GM18502 (cell line): ENCODE measurements around the gene RTP3.

Experiments
- ATAC-seq: cut with Tn5 transposase; IDR thresholded peaks from one replicate; pipeline ENCODE4 v1.9.1; 2021; ENCODE audit warnings: mild to moderate bottlenecking; ENCODE audit not compliant: unreplicated experiment, poor library complexity

RTP3 gene

DNA sequence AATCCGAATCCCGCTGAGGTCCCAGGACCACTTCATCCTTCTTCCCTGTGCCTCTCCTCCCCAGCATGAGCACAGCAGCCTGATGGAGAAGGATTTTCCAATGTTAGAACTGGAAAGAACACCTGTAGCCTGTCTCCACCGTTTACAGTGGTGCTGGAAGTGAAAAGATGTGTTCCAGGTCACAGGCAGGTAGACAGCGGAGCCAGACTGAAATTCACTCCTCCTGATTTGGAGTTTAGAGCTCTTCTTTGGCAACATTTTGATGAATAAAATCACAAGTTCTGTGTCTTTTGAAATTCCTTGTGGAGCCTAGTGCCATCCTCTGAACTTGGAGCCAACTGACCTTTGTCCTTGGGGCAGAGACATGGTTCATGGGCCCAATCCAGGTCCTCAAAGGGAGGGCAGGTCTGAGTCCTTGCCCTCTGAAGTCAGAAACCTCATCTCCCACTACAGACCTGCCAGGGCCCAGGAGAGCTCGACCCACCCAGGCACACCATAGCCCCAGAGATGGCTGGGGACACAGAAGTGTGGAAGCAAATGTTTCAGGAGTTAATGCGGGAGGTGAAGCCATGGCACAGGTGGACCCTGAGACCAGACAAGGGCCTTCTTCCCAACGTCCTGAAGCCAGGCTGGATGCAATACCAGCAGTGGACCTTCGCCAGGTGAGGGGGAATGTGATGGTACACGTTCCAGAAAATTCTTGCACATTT is at the start of gene RTP3:
RTP3 (plus strand) TSS at position 421 of the 710 bp plus-strand sequence; CDS start at position 508, 87 bp downstream.
- no peak for ATAC-seq

DNA sequence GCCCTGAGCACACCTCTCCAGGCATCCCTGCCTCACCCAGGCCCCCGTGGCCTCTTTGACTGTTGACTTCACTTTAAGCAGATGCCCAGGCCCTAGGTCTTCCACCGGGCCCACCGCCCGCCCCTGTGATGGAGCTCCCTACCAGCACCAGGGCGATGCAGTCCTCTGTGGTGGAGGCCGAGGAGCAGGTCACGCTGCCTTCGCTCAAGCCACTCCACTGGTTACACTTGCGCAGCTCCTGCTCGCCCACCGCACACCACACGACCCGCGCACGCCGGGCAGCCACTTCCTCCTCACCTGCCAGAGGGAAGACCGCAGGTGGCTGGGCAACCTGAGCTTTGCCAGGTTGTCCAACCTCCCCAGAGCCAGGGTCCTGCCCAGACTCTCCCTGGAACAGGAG is 49.1 kb upstream of the RTP3 start:
- no peak for ATAC-seq

DNA sequence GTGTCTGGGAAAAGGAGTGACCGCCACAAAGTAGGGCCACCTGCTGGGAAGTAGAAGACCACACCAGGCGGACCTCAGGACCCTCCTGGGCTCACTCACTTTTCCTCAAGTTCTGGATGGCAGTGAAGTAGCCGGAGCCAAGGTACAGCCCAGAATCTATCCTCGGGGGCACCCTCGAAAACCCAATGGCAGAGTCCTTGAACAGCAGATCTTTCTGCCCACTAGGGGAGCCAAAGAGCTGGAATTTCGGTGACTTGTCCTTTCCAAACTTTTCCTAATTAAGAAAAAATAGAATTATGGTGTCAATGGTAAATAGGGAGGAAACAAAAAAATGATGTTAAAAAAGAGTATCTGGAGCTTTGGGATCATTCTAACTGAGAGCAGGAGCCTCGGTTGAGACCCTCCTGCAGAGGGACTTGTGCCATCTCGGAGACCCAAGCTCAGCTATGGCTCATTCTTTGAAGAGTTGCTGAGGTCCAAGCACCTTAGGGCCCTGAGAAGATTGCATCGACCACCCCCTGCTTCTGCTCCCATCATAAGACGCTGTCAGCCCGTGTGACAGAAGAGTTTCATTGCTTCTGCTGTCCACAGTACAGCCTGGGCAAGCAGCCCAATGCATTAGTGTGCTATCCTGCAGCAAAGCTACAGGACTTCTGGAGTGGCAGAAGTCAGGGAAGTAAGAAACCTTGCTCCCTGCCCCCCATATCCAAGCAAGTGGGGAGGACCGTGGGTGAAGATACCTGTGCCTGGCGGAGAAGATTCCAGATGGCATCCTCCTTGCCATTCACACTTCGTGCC is 47.8 kb upstream of the RTP3 start:
- no peak for ATAC-seq

DNA sequence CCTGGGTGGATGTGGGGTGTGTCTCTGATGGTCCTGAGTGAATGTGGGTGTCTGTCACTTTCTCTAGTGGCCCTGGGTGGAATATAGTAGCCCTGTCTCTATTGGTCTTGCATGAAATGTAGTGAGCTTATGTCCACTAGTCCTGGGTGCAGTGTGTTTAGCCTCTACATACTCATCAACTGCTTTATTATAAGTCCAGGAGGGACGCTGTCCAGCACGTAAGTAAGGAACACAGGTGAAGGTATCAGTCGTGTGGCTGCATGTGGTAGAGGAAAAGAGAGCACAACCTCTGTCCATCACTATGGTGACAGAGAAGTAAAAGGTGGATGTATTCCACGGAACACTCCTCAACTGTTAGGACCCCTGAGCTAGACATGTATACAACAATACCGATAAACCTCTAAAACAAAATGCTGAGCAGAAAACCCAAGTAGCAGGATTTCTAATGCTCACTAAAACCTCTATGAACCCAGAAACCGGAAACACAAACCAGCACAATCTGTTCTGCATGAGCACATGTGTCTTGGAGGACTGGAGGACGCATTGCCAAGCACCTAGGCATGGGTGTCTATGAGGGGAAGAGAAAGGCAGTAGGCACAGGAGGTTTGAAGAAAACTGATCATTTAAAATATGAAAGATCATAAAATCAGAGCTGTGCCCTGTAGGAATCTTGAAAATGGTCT is 44.1 kb upstream of the RTP3 start:
- ATAC-seq = no peak

- no peak for ATAC-seq
These were observed 43.6 kb upstream of the RTP3 start for GRCh38 chr3:46454209-46454595.

GRCh38 chr3:46454606-46455005 is 43.2 kb upstream of the RTP3 start:
- ATAC-seq = no peak

DNA sequence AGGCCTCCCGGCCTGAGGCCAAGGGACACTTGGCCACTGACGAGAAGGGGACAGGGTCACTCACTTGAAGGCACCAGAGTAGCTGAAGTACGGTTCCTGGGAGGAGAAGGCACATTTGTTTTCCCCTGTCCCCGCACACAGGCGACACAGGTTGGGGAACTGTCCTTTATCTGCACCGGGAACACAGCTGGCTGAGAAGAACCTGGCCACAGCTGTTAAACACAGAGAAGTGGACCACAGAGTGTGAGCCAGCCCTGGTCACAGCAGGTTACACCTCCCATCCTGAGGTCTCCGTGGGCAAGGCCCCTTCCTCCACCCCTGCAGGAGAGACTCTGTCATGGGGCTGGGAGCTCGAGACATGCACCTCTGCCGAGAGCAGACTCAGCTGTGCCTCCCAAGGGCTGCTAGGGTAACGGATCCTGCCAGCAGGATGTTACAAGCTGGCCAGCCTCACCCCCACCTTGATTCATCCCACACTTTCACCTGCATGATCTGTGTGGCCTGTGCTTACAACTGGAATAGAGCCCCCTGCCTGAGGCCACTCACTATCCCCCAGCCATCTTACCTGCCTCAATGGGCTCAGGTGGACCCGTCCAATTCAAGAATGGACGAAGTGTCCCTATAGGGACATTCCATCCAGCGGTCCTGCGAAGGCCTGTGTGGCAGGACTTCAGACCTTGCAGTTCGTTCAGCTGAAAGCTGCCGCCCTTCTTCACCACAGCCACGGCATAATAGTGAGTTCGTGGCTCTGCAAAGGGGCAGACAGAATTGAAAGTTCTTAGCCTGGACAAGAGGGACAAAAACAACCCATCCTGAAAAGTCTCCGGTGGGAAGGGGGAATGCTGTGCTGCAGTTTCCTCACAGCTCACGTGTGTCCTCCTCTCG is 42.3 kb upstream of the RTP3 start:
- ATAC-seq = no peak

DNA sequence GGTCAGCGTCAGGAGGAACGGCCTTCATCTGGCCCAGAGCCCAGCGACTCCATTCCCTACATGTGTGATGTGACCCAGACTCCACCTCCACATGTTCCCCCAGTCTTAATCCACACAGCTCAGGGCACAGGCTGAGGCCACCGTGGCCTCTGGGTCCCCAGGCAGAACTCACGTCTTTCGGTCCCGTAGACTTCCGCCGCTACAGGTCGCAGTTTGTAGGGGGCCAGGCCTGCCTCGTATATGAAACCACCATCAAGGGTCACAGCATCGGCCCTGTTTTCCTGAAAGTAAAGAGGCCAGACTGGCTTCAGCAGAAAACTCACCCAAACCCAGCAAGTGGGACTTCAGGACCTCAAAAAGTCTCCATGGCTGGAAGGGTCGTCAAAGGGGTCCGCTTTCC is 41.7 kb upstream of the RTP3 start:
- ATAC-seq = no peak

- no peak for ATAC-seq
These were observed 37.7 kb upstream of the RTP3 start for GRCh38 chr3:46460051-46460450.

DNA sequence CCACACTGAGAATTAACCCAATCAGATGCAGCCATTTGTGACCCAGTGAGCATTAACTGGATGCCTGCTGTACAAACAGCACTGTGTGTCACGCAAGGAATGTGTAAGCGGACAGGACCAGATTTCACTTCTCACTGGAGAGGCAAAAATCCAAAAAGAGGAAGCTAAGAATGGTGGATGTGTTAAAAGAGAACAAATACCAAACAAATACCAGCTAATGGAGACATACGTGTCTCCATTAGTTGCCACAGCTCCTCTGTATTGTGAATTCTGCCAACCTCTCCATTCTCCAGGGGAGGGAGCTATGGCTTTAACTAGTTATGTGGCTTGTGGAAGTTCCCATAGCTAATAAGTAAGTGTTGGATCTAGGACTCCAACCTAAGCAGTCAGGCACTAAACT is 35.7 kb upstream of the RTP3 start:
- ATAC-seq = no peak

GRCh38 chr3:46462511-46462910 is 35.3 kb upstream of the RTP3 start:
- ATAC-seq = no peak

DNA sequence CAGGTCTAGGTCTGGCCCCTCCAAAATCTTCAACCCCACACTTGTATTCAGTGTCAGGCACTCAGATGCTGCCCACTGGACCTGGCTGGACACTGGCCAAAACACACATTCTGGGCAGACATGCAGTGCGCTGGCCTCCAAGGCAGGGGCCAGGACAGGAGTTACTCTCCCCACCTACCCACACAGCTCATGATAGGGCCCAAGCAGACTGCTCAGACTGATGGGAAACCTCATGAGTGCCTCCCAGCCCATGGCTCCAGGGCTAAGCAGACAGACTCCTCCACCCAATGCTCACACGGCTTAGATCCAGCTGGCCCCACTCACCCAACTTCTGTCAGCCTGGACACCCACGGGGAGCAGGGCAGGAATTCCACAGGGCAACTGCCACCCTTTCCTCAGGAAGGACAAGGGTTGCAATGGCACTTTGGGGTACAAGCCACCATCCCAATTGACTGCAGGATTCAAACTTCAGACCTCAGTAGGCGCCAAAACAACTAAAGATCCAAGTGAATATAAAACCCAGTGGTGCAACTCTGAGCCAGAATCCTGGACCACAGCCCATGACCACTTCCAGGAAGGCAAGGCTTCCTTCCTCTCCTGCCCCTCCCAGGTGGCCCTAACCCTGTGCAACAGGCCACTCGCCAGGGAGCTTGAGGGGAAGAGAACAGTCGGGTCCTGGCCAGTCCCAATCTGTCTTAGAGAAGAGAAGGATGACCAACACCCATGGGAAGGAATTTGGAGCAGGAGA is 34.5 kb upstream of the RTP3 start:
- ATAC-seq = no peak

- ATAC-seq = no peak
These were observed 33.9 kb upstream of the RTP3 start for GRCh38 chr3:46463868-46464241.

DNA sequence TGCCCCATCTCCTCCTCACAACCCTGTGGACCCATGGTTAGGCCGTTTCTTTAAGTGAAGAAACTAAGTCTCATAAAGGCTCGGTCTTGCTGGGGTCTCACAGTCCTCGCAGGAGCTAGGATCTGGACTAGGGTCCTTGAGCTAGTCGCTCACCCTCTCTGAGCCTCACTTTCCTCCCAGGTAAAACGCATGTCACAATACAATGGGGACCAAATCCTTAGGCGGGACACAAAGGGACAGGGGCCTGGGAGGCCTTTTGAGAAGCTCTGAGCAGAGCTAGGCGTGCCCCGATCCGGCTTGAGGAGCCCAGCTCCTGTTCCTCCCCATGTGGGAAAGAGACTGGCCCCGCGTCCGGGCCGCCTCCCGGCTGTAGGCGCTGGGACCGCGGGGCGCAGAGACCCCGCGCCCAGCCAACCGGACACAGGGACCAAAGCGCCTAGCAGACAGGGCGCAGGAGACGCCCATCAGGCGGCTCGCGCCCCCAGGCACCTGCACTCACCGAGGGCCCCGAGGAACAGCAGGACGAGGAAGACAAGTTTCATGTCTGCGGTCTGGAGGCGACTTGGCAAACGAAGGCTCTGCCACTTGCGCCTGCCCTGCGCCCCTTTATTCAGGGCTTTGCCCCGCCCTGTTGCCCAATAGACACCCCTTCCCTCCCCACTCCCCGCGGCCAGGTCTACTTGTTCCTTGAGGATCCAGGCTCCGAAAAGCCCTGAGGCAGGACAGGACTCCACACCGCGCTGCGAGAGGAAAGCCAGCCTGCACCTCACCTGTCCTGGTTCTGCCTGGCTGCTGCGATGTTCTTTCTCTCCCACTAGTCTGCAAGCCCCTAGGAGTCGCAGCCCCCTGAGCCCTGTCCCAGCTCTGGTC is 33.2 kb upstream of the RTP3 start, which contains the start of gene LTF:
LTF (minus strand) TSS at position 580 of the 870 bp plus-strand sequence; CDS start at position 542, 38 bp downstream.
- ATAC-seq = no peak

GRCh38 chr3:46465196-46465520 is 32.6 kb upstream of the RTP3 start:
- no peak for ATAC-seq

GRCh38 chr3:46466273-46466672 is 31.5 kb upstream of the RTP3 start:
- ATAC-seq = no peak

GRCh38 chr3:46466871-46467403 is 30.8 kb upstream of the RTP3 start:
- ATAC-seq = no peak

DNA sequence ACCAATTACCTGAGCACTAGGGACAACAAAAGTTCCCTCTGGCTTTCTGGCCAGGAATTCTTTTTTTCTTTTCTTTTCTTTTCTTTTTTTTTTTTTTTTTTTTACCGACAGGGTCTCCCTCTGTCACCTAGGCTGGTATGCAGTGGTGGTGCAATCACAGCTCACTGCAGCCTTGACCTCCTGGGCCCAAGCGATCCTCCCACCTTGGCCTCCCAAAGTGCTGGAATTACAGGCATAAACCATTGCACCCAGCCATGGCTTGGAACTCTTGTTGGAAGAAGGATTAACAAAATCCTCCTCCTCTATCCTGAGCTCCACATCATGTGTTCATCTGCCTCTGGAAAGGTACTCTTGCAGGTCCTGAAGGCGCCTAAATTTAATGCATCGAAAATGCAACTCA is 30.2 kb upstream of the RTP3 start:
- no peak for ATAC-seq
